Bone marrow (tissue), 2 donors: ENCODE measurements around the gene NOXO1.

Experiments
- DNase-seq, 2 donors: peaks; one replicate each; lab custom pipeline; 2025; lab: John Stamatoyannopoulos, UW

NOXO1 gene

GRCh38 chr16:1997494-1998359, 16.5 kb upstream of the NOXO1 start:
- no peak for DNase-seq

- no peak for DNase-seq
Observed at GRCh38 chr16:1993731-1994131, 12.5 kb upstream of the NOXO1 start.

GRCh38 chr16:1992704-1993317, 11.5 kb upstream of the NOXO1 start:
- no peak for DNase-seq

- peak; percentile 25 to 97 for DNase-seq
Observed at GRCh38 chr16:1991948-1992703, 10.9 kb upstream of the NOXO1 start.

DNA sequence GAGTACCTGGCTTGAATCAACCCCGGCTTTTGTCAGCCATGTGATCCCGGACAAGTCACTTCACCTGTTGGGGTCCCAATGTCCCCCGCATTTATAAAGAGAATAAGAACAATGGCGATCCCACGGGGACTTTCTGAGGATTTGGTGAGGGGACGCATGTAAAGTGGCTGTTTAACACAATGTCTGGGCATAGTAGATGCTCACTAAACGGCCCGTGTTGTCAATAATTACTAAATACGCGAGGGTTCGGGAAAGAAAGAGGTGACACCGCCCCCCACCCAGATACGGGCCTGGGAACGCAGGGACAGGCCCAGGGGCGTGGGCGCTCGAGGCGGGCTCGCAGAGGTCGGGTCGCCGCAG, 10.3 kb upstream of the NOXO1 start:
- no peak for DNase-seq

DNA sequence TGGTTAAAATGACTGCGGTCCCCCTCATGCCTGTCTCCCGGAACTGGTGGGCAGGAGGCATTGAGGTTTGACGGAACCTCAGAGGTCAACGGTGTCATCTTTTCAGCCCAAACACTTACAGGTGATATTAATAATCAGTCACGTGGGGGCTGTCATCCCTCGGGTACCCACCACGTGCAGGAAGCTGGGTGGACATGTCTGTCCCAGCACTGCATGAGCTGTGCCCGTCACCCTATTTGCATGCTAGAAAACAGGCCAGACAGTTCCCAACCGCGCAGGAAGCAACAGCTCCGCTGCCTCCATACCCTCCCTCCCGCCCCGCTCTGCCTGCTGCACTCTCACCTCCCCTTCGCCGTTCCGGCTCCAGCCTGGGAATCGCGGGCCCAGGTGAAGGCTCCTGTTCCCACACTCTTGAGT, 9.9 kb upstream of the NOXO1 start:
- peak; percentile 12 to 38 for DNase-seq

- DNase-seq, result no peak
Observed at GRCh38 chr16:1990351-1991134, 9.3 kb upstream of the NOXO1 start.

GRCh38 chr16:1990101-1990350, 8.8 kb upstream of the NOXO1 start:
- no peak for DNase-seq

GRCh38 chr16:1989209-1990100, 8.2 kb upstream of the NOXO1 start, which contains the start of gene SYNGR3:
Gene SYNGR3 (plus strand): TSS chr16:1989970. CDS start chr16:1990103, 133 bp downstream.
- no peak for DNase-seq

GRCh38 chr16:1987198-1987597, 5.9 kb upstream of the NOXO1 start:
- DNase-seq, result no peak

- DNase-seq, result no peak
Observed at GRCh38 chr16:1985466-1986150, 4.3 kb upstream of the NOXO1 start.

- DNase-seq, result no peak
Observed at GRCh38 chr16:1984347-1985225, 3.3 kb upstream of the NOXO1 start.

DNA sequence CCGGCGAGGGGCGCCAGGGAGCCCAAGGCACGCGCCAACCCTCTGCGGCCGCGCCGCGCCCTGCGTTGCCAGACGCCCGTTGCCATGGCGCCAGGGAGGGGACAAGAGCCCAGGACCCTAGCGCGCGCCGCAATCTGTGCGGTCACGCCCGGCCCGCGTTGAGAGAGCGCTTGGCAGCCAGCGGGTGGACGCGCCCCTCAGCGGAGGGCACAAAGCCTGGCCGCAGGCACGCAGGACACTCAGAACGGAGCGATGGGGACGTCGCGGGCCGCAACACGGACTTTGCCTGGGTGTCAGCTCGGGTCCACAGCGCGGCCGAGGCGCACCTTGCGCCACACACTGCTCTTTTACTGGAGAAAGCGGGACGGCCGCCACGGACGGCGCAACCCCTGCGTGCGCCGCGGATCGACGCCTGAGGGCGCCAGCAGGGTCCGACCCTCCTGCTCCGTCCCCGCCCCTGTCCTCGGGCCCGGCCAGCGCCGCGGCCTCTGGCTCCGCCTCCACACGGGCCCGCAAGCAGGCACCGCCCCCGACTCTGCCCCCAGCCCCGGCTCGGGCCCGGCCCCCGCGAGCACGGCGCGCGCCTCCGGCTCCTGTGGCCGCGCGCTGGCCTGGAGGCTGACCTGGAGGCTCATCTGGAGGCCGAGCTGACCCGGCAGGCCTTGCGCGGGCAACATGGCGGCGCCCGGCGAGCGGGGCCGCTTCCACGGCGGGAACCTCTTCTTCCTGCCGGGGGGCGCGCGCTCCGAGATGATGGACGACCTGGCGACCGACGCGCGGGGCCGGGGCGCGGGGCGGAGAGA, 2.5 kb upstream of the NOXO1 start, which contains the start of gene GFER:
GFER (plus strand) TSS at position 650 of the 803 bp plus-strand sequence; CDS start at position 676, 26 bp downstream.
- DNase-seq, result peak; percentile 50 to 74

GRCh38 chr16:1982991-1983543, 1.8 kb upstream of the NOXO1 start:
- no peak for DNase-seq

DNA sequence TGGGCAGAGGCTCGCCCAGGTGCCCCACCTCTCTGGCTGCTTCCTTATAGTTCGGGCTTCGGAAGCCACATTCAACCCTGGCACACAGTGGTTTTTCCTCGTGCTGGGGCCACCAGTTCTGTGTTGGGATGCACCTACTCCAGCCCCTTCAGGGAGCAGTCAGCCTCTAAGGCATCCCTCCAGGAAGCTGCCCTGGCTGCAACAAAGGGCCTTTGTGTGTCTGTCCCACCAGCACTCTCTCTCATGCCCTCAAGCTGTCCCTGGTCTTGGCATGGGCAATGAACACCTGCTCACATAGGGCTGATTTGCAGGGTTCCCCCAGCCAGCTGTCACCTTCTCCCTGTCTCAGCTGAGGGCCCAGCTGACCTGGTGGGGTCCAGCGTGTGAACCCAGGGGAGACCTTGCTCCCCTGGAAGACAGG, 754 bp upstream of the NOXO1 start:
- no peak for DNase-seq

GRCh38 chr16:1980770-1981087, 540 bp downstream of the NOXO1 start:
- no peak for DNase-seq

GRCh38 chr16:1980030-1980769, 1.1 kb downstream of the NOXO1 start:
- DNase-seq, result no peak
